Lower leg skin (tissue), 4 donors: ENCODE data around the gene SELENOO. TPM values are rescaled to one million over a fixed set of nuclear protein-coding genes. Genes with fewer than 3 reads are reported as not detected.
A peak's percentile ranks its signal among the peaks of the same experiment; 100 is the strongest.

Experiments used
- DNase-seq, 2 donors: peaks; one replicate each; pipeline ENCODE4 v3.0.0-alpha.2; 2019; ENCODE audit warnings: low spot score in 2 of 2
- H3K4me3 ChIP-seq: fragments of 200-600 bp; sonication (generic); 2 replicates; pipeline ENCODE4 v1.5.1; 2017; ENCODE audit warnings: mild to moderate bottlenecking, low read depth; ENCODE audit not compliant: poor library complexity, severe bottlenecking
- CTCF ChIP-seq, 3 donors: fragments of 450-650 bp; IDR thresholded peaks; one replicate each; pipeline ENCODE4 v1.5.1; 2016; ENCODE audit warnings: antibody characterized with exemption in 3 of 3, mild to moderate bottlenecking in 3 of 3, moderate library complexity in 2 of 3
- POLR2A ChIP-seq, 2 donors: fragments of 450-650 bp; IDR thresholded peaks; one replicate each; pipeline ENCODE4 v1.6.1; 2016 to 2017; ENCODE audit warnings: antibody characterized with exemption in 2 of 2, mild to moderate bottlenecking in 1 of 2, moderate library complexity in 1 of 2
- WGBS, 2 donors: methylation state at CpG; one replicate each; pipeline ENCODE4 v1.1.5; 2018; 5-methylcytosine and 5-hydroxymethylcytosine counted together
- intact Hi-C: fragments of 100-400 bp; cut with DNase I; formaldehyde crosslinking; loops from one replicate; pipeline ENCODE4 v1.15.0; 2023; ENCODE audit warnings: low total_unique reads
- total RNA-seq, 4 donors: library from RNA; depleted of rRNA; stranded (reverse); fragments of >200 nt; gene quantifications; one replicate each; pipeline ENCODE4 v1.1.0, GENCODE V29; 2016

The SELENOO gene
- total RNA-seq: 10 to 100 TPM; 33.3 to 52.3 (median 43.1) TPM

GRCh38 chr22:50200461-50201190 is at the start of gene SELENOO:
Gene SELENOO, plus strand, starts transcription at chr22:50201011. Its CDS starts 26 bp downstream, at chr22:50201037.
- intact Hi-C loops: loop anchor here (10.0 kb wide), 1 partner anchor 46 kb away; no protein-coding TSS in a partner anchor

GRCh38 chr22:50151571-50152537 is 49.0 kb upstream of the SELENOO start:
- TF ChIP-seq CTCF (IDR thresholded peaks at IDR 0.05) (no peak), POLR2A (IDR thresholded peaks at IDR 0.05) (no peak)
- intact Hi-C loops: loop anchor here (10.0 kb wide), 1 partner anchor 53 kb away; the partner anchor contains the start of gene SELENOO
- 79 to 85% methylated on average over 26 to 31 of the region's 33 CpGs for WGBS, 2 donors
- no peak for DNase-seq
- H3K4me3 ChIP-seq: no peak overlapping the region

More at GRCh38 chr22:50200461-50201190, at the start of gene SELENOO:
- peak within 1 kb of the TSS; percentile 44 for H3K4me3 ChIP-seq
- TF ChIP-seq CTCF (IDR thresholded peaks at IDR 0.05) (no peak), POLR2A (IDR thresholded peaks at IDR 0.05) (peak in 1 of 2 donors; percentile 47)
- peak; percentile 82 to 98 for DNase-seq
- 0% methylated on average over 8 to 36 of the region's 105 CpGs for WGBS, 2 donors

GRCh38 chr22:50153056-50153755 is 47.6 kb upstream of the SELENOO start:
- no peak for TF ChIP-seq CTCF (IDR thresholded peaks at IDR 0.05)
- TF ChIP-seq POLR2A (IDR thresholded peaks at IDR 0.05): no peak
- WGBS, 2 donors: 80 to 88% methylated on average over 21 to 23 of the region's 25 CpGs
- H3K4me3 ChIP-seq: no peak overlapping the region
- DNase-seq: no peak
- intact Hi-C loops: loop anchor here (10.0 kb wide), 1 partner anchor 52 kb away; the partner anchor contains the start of gene SELENOO

- 91 to 92% methylated on average over 7 of the region's 7 CpGs for WGBS, 2 donors
- DNase-seq: no peak
- intact Hi-C loops: loop anchor here (10.0 kb wide), 1 partner anchor 51 kb away; the partner anchor contains the start of gene SELENOO
- TF ChIP-seq POLR2A (IDR thresholded peaks at IDR 0.05) (no peak), CTCF (IDR thresholded peaks at IDR 0.05) (no peak)
- H3K4me3 ChIP-seq: no peak overlapping the region
Measured at GRCh38 chr22:50153756-50154140, 47.1 kb upstream of the SELENOO start.

- 49 to 60% methylated on average over 21 of the region's 21 CpGs for WGBS, 2 donors
- DNase-seq: peak; percentile 49 to 90
- intact Hi-C loops: loop anchor here (10.0 kb wide), 1 partner anchor 47 kb away; the partner anchor contains the start of gene SELENOO
- TF ChIP-seq CTCF (IDR thresholded peaks at IDR 0.05) (no peak), POLR2A (IDR thresholded peaks at IDR 0.05) (no peak)
- H3K4me3 ChIP-seq: no peak overlapping the region
Measured at GRCh38 chr22:50157709-50158375, 43.0 kb upstream of the SELENOO start.
